Endothelial cell of umbilical vein (primary cell): ENCODE data around the gene RAP1GAP2.

Experiments used
- GATA2 ChIP-seq: IDR thresholded peaks from 2 replicates; pipeline ENCODE4 v1.7.0; 2011; ENCODE audit warnings: low read depth, mild to moderate bottlenecking, moderate library complexity, mixed read lengths, low read length; ENCODE audit not compliant: insufficient read length, insufficient read depth
- POLR2AphosphoS5 ChIP-seq: IDR thresholded peaks from 2 replicates; pipeline ENCODE4 v1.6.1; 2012; ENCODE audit warnings: low read depth, mild to moderate bottlenecking, control low read depth, low read length, moderate library complexity; ENCODE audit not compliant: insufficient read depth
- TF ChIP-seq, protein P1 (sequence below), 2 donors: IDR thresholded peaks; 1 replicate in 1 of 2; 2 replicates in 1 of 2; pipeline ENCODE4 v1.5.1; 2011; ENCODE audit warnings: low read length in 2 of 2, mild to moderate bottlenecking in 2 of 2, moderate library complexity in 2 of 2, control low read depth in 1 of 2, inconsistent platforms in 1 of 2, low read depth in 1 of 2; ENCODE audit not compliant: insufficient read depth in 1 of 2; ENCODE audit errors: extremely low read depth in 1 of 2

DNA sequence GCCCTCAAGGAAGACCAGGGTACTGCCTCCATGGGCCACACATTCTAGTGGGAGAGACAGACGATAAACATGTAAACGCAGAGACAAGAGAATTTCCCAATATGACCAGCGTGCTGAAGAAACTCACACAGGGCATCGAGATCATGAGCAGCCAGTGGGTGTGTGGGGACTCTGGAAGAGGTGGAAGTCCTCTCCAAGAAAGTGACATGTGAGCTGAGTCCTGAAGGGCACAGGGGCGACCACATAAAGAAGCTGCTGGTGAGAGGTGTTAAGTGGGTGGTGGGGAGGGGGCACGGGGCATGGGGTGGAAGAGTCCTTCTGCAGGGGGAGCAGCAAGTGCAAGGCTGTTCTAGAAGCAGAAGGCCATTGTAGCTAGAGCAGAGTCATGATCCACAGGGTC is 21.0 kb upstream of the RAP1GAP2 start:
- no peak for TF ChIP-seq POLR2AphosphoS5
- TF ChIP-seq GATA2: no peak
- TF ChIP-seq, protein P1, sequence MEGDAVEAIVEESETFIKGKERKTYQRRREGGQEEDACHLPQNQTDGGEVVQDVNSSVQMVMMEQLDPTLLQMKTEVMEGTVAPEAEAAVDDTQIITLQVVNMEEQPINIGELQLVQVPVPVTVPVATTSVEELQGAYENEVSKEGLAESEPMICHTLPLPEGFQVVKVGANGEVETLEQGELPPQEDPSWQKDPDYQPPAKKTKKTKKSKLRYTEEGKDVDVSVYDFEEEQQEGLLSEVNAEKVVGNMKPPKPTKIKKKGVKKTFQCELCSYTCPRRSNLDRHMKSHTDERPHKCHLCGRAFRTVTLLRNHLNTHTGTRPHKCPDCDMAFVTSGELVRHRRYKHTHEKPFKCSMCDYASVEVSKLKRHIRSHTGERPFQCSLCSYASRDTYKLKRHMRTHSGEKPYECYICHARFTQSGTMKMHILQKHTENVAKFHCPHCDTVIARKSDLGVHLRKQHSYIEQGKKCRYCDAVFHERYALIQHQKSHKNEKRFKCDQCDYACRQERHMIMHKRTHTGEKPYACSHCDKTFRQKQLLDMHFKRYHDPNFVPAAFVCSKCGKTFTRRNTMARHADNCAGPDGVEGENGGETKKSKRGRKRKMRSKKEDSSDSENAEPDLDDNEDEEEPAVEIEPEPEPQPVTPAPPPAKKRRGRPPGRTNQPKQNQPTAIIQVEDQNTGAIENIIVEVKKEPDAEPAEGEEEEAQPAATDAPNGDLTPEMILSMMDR (IDR thresholded peaks at IDR 0.05; ENCODE audit: extremely low read depth in 1 of 2, insufficient read depth in 1 of 2, low read depth in 1 of 2, low read length in 2 of 2): no peak
